ENCODE measurements around the gene LENG9. TPM values are rescaled to one million over a fixed set of nuclear protein-coding genes. Genes with fewer than 3 reads are reported as not detected.
A peak's percentile ranks its signal among the peaks of the same experiment; 100 is the strongest.

LENG9 gene
- total and polyA plus RNA-seq, 2 experiments from 2014 or later: 0.59 to 7.9 TPM

DNA sequence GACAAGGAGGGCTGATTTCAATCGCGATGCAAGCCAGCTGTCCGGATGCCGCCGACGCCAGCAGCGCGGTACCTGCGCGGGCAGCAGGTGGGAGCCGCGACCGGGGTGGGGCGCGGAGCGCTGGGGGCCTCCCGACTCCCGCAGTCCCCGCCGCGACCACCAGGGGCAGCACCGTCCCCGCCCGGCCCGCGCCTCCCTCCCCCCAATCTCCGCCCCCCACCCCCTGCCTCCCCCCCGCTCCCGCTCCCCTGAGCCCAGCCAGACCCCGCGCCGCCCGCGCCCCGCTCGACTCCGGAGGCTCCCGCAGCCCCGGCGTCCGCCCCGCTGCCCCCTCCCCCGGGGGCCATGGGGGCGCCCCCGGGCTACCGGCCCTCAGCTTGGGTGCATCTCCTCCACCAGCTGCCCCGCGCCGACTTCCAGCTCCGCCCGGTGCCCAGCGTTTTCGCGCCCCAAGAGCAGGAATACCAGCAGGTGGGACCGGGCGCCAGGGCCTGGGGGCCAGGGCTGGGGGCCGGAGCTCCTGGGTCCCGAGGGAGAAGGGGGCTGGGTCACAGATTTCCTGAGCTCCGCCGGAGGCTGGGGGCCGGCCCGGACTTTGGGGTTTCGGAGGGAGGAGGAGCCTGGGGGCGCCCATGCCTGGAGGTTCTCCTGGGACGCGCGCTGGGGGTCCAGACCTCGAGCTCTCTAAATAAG is 48.2 kb downstream of the LENG9 start, which contains the start of gene TTYH1:
Gene TTYH1 (plus strand): TSS at position 257 of the 693 bp plus-strand sequence. CDS start 89 bp downstream, at position 346.
- DNase-seq (ENCODE audit: low spot score): no peak

DNA sequence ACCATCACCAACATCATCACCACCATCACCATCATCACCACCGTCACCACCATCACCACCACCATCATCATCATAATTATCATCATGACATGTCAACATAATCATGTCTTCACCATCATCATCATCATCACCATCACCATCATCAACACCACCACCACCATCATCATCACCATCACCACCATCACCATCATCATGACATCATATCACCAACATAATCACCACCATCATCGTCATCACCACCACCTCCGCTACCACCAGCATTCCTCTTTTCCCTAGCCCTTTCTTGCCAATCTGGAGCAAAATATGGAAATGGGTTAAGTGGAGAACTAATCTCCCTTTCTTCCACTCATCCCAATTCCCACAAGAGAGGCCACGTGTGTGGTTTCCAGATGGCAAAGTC is 49.4 kb downstream of the LENG9 start:
- Histone ChIP-seq H2AFZ (no peak overlapping the region), H3K36me3 (replicated peaks; ENCODE audit: insufficient read depth, low read depth) (no peaks in the 10 kb centered on the region), H3K4me3 (no peak overlapping the region), H3K4me2 (no peak overlapping the region), H3K27me3 (peaks cover 21% of the 10 kb centered on the region), H3K4me1 (ENCODE audit: insufficient read depth) (peaks cover 10% of the 10 kb centered on the region), H3K27ac (no peak overlapping the region), H3K79me2 (no peaks in the 10 kb centered on the region), H4K20me1 (ENCODE audit: insufficient read depth, poor library complexity, severe bottlenecking) (no peaks in the 10 kb centered on the region), H3K9me3 (ENCODE audit: low read depth) (no peaks in the 10 kb centered on the region), H3K9me2 (replicated peaks; ENCODE audit: insufficient read depth) (no peaks in the 10 kb centered on the region)
- DNase-seq (ENCODE audit: low spot score): no peak
- WGBS (ENCODE audit: low lambda C conversion rate, missing lambda C conversion rate): 85% methylated on average over 4 of the region's 4 CpGs
- TF ChIP-seq, protein P1, sequence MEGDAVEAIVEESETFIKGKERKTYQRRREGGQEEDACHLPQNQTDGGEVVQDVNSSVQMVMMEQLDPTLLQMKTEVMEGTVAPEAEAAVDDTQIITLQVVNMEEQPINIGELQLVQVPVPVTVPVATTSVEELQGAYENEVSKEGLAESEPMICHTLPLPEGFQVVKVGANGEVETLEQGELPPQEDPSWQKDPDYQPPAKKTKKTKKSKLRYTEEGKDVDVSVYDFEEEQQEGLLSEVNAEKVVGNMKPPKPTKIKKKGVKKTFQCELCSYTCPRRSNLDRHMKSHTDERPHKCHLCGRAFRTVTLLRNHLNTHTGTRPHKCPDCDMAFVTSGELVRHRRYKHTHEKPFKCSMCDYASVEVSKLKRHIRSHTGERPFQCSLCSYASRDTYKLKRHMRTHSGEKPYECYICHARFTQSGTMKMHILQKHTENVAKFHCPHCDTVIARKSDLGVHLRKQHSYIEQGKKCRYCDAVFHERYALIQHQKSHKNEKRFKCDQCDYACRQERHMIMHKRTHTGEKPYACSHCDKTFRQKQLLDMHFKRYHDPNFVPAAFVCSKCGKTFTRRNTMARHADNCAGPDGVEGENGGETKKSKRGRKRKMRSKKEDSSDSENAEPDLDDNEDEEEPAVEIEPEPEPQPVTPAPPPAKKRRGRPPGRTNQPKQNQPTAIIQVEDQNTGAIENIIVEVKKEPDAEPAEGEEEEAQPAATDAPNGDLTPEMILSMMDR (IDR thresholded peaks at IDR 0.05; ENCODE audit: poor library complexity): no peak
- TF ChIP-seq EZH2 (IDR thresholded peaks at IDR 0.05; ENCODE audit: borderline replicate concordance) (no peak), EZH2phosphoT487 (IDR thresholded peaks at IDR 0.05; ENCODE audit: low read depth, severe bottlenecking, unreplicated experiment) (no peak)

More for the DNA sequence above, 48.2 kb downstream of the LENG9 start, which contains the start of gene TTYH1:
- H4K20me1 ChIP-seq (ENCODE audit: insufficient read depth, poor library complexity, severe bottlenecking): no peaks in the 10 kb centered on the region
- H3K36me3 ChIP-seq (replicated peaks; ENCODE audit: insufficient read depth, low read depth): no peaks in the 10 kb centered on the region
- H3K4me3 ChIP-seq: no peak within 1 kb of the TSS
- no peak within 1 kb of the TSS for H3K27ac ChIP-seq
- no peaks in the 10 kb centered on the region for H3K9me3 ChIP-seq (ENCODE audit: low read depth)
- peaks cover 10% of the 10 kb centered on the region for H3K4me1 ChIP-seq (ENCODE audit: insufficient read depth)
- peaks cover 29% of the 10 kb centered on the region for H3K27me3 ChIP-seq
- TF ChIP-seq, protein P1 (IDR thresholded peaks at IDR 0.05; ENCODE audit: poor library complexity): peak; percentile 37
- TF ChIP-seq EZH2phosphoT487 (IDR thresholded peaks at IDR 0.05; ENCODE audit: low read depth, severe bottlenecking, unreplicated experiment) (no peak), EZH2 (IDR thresholded peaks at IDR 0.05; ENCODE audit: borderline replicate concordance) (peak; percentile 82)
- no peaks in the 10 kb centered on the region for H3K79me2 ChIP-seq
- no peak within 1 kb of the TSS for H2AFZ ChIP-seq
- H3K9me2 ChIP-seq (replicated peaks; ENCODE audit: insufficient read depth): no peaks in the 10 kb centered on the region
- WGBS (ENCODE audit: low lambda C conversion rate, missing lambda C conversion rate): 6% methylated on average over 13 of the region's 68 CpGs
- peak within 1 kb of the TSS; percentile 53 for H3K4me2 ChIP-seq

DNA sequence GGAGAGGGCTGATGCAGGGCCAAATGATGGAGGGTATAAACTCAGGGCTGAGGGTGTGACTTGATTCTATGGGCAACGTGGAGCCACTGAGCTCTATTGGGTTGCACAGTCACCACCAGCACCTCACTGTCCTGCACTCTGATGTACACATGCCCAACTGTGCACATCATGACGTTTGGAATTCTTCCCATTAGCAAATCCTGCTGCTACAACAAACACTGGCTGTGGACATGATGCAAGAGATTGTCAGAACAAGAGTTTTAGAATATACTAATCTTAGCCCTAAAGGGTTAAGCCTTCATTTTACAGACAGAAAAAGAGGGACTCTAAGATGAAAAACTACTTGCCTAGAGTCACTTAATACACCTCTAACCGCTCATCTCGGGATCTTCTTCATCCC is 50.7 kb downstream of the LENG9 start:
- TF ChIP-seq EZH2 (IDR thresholded peaks at IDR 0.05; ENCODE audit: borderline replicate concordance): no peak
- TF ChIP-seq, protein P1 (IDR thresholded peaks at IDR 0.05; ENCODE audit: poor library complexity): no peak
- no peak for TF ChIP-seq EZH2phosphoT487 (IDR thresholded peaks at IDR 0.05; ENCODE audit: low read depth, severe bottlenecking, unreplicated experiment)
- H3K27ac ChIP-seq: no peak overlapping the region
- H4K20me1 ChIP-seq (ENCODE audit: insufficient read depth, poor library complexity, severe bottlenecking): no peaks in the 10 kb centered on the region
- H3K9me3 ChIP-seq (ENCODE audit: low read depth): no peaks in the 10 kb centered on the region
- H3K36me3 ChIP-seq (replicated peaks; ENCODE audit: insufficient read depth, low read depth): no peaks in the 10 kb centered on the region
- H2AFZ ChIP-seq: no peak overlapping the region
- H3K4me2 ChIP-seq: no peak overlapping the region
- 65% methylated on average over 4 of the region's 4 CpGs for WGBS (ENCODE audit: low lambda C conversion rate, missing lambda C conversion rate)
- peaks cover 2% of the 10 kb centered on the region for H3K4me1 ChIP-seq (ENCODE audit: insufficient read depth)
- no peak for DNase-seq (ENCODE audit: low spot score)
- no peaks in the 10 kb centered on the region for H3K9me2 ChIP-seq (replicated peaks; ENCODE audit: insufficient read depth)
- no peaks in the 10 kb centered on the region for H3K79me2 ChIP-seq
- H3K27me3 ChIP-seq: peaks cover 21% of the 10 kb centered on the region
- H3K4me3 ChIP-seq: no peak overlapping the region

Small RNA genes lying within 50 kb of the gene (small RNA-seq; reads per million reads assigned to genes)
- not detected for gene AC245884.3

Other genes with a start within 250 kb of the LENG9 start
- gene LILRB3, start 240.8 kb downstream of the LENG9 start, total RNA-seq: 0.24 TPM in 1 of 2 replicates, not detected in the other
- 1.4 and 1.7 TPM in 2 replicates for gene LILRB3, start 240.8 kb downstream of the LENG9 start, polyA plus RNA-seq
- 0.28 TPM in 1 of 2 replicates, not detected in the other for gene LILRA6, start 221.0 kb downstream of the LENG9 start, total RNA-seq
- gene LILRA6, start 221.0 kb downstream of the LENG9 start, polyA plus RNA-seq: 0.13 and 0.36 TPM in 2 replicates
- 0.16 and 0.80 TPM in 2 replicates for gene LILRB5, start 206.5 kb downstream of the LENG9 start, total RNA-seq
- gene LILRB5, start 206.5 kb downstream of the LENG9 start, polyA plus RNA-seq: 1.3 and 1.6 TPM in 2 replicates
- not detected in 2 replicates for gene LILRB2, start 182.7 kb downstream of the LENG9 start, total RNA-seq
- gene LILRB2, start 182.7 kb downstream of the LENG9 start, polyA plus RNA-seq: 0.09 TPM in 1 of 2 replicates, not detected in the other
- not detected in 2 replicates for gene LILRA5, start 150.6 kb downstream of the LENG9 start, total RNA-seq
- not detected in 2 replicates for gene LILRA5, start 150.6 kb downstream of the LENG9 start, polyA plus RNA-seq
- not detected in 2 replicates for gene LILRA4, start 124.6 kb downstream of the LENG9 start, total RNA-seq
- not detected in 2 replicates for gene LILRA4, start 124.6 kb downstream of the LENG9 start, polyA plus RNA-seq
- gene LAIR1, start 98.8 kb downstream of the LENG9 start, total RNA-seq: 0.20 and 3.9 TPM in 2 replicates
- gene LAIR1, start 98.8 kb downstream of the LENG9 start, polyA plus RNA-seq: 1.8 and 2.2 TPM in 2 replicates
- 7.0 and 7.1 TPM in 2 replicates for gene TTYH1, start 48.3 kb downstream of the LENG9 start, total RNA-seq
- gene TTYH1, start 48.3 kb downstream of the LENG9 start, polyA plus RNA-seq: 11.0 and 19.3 TPM in 2 replicates
- 36.6 and 40.9 TPM in 2 replicates for gene LENG8, start 14.6 kb downstream of the LENG9 start, total RNA-seq
- gene LENG8, start 14.6 kb downstream of the LENG9 start, polyA plus RNA-seq: 54.0 and 69.7 TPM in 2 replicates
- 43.1 and 46.8 TPM in 2 replicates for gene CDC42EP5, start 9.5 kb upstream of the LENG9 start, total RNA-seq
- gene CDC42EP5, start 9.5 kb upstream of the LENG9 start, polyA plus RNA-seq: 71.2 and 71.5 TPM in 2 replicates
- not detected in 2 replicates for gene LAIR2, start 39.1 kb upstream of the LENG9 start, total RNA-seq
- gene LAIR2, start 39.1 kb upstream of the LENG9 start, polyA plus RNA-seq: not detected in 2 replicates
- not detected in 2 replicates for gene LILRA2, start 110.0 kb upstream of the LENG9 start, total RNA-seq
- gene LILRA2, start 110.0 kb upstream of the LENG9 start, polyA plus RNA-seq: not detected in 2 replicates
- gene LILRA1, start 129.9 kb upstream of the LENG9 start, total RNA-seq: not detected in 2 replicates
- not detected in 2 replicates for gene LILRA1, start 129.9 kb upstream of the LENG9 start, polyA plus RNA-seq
- gene LILRB1, start 166.7 kb upstream of the LENG9 start, total RNA-seq: not detected in 2 replicates
- gene LILRB1, start 166.7 kb upstream of the LENG9 start, polyA plus RNA-seq: not detected in 2 replicates
- not detected in 2 replicates for gene LILRB4, start 199.2 kb upstream of the LENG9 start, total RNA-seq
- gene LILRB4, start 199.2 kb upstream of the LENG9 start, polyA plus RNA-seq: not detected in 2 replicates

All from hepatocyte (in vitro differentiated cells).